ENCODE measurements around the gene SRCAP. TPM values are rescaled to one million over a fixed set of nuclear protein-coding genes. Genes with fewer than 3 reads are reported as not detected.
A peak's percentile ranks its signal among the peaks of the same experiment; 100 is the strongest.

SRCAP gene
- total RNA-seq, 1 donor from 2014 or later: 91.6 TPM

GRCh38 chr16:30777591-30778297 is 78.8 kb downstream of the SRCAP start:
- H3K4me1 Mint-ChIP-seq: peaks cover 19% of the 10 kb centered on the region
- H3K36me3 Mint-ChIP-seq (ENCODE audit: low read depth): peaks cover 12% of the 10 kb centered on the region
- intact Hi-C loops (cut with micrococcal nuclease): loop anchor here (5.0 kb wide), 1 partner anchor 35 kb away; no protein-coding TSS in a partner anchor

GRCh38 chr16:30778549-30779244 is 79.7 kb downstream of the SRCAP start:
- DNase-seq: no peak
- peak overlapping the region; percentile 52 for H3K27ac Mint-ChIP-seq
- intact Hi-C loops (cut with micrococcal nuclease): loop anchor here (5.0 kb wide), 1 partner anchor 34 kb away; no protein-coding TSS in a partner anchor

More at GRCh38 chr16:30777591-30778297, 78.8 kb downstream of the SRCAP start:
- H3K4me3 Mint-ChIP-seq: peak overlapping the region; percentile 91
- no peak for DNase-seq
- peak overlapping the region; percentile 40 for H3K27ac Mint-ChIP-seq
- H3K27me3 Mint-ChIP-seq: no peaks in the 10 kb centered on the region
- H3K9me3 Mint-ChIP-seq: no peaks in the 10 kb centered on the region

GRCh38 chr16:30779596-30779995 is 80.6 kb downstream of the SRCAP start:
- intact Hi-C loops (cut with micrococcal nuclease): loop anchor here (5.0 kb wide), 1 partner anchor 33 kb away; no protein-coding TSS in a partner anchor
- no peaks in the 10 kb centered on the region for H3K27me3 Mint-ChIP-seq
- H3K27ac Mint-ChIP-seq: no peak overlapping the region
- H3K9me3 Mint-ChIP-seq: no peaks in the 10 kb centered on the region
- peaks cover 5% of the 10 kb centered on the region for H3K36me3 Mint-ChIP-seq (ENCODE audit: low read depth)
- peaks cover 14% of the 10 kb centered on the region for H3K4me1 Mint-ChIP-seq
- no peak overlapping the region for H3K4me3 Mint-ChIP-seq
- DNase-seq: no peak

More at GRCh38 chr16:30778549-30779244, 79.7 kb downstream of the SRCAP start:
- peaks cover 15% of the 10 kb centered on the region for H3K4me1 Mint-ChIP-seq
- H3K9me3 Mint-ChIP-seq: no peaks in the 10 kb centered on the region
- H3K27me3 Mint-ChIP-seq: no peaks in the 10 kb centered on the region
- H3K4me3 Mint-ChIP-seq: peak overlapping the region; percentile 15
- H3K36me3 Mint-ChIP-seq (ENCODE audit: low read depth): peaks cover 5% of the 10 kb centered on the region

DNA sequence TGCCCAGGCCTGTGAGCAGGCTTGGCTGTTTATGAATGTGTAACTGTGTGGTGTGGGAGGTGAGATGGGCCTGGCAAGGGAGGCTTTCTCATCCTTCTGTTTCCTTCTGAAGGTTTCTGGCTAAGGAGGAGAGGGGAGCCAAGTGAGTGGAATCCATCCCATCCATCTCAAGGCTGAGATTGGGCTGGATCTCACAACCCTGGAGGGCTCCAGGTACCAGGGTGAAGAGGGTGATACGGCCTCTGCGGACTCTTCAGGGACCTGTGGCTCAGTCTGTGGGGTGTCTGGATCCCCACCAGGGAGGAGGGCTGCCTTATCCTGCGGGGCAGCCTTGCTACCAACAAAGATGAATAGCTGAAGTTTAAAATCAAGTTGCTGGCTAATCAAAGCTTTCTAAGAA is 81.0 kb downstream of the SRCAP start:
- Mint-ChIP-seq H3K36me3 (ENCODE audit: low read depth) (peaks cover 5% of the 10 kb centered on the region), H3K4me1 (peaks cover 9% of the 10 kb centered on the region), H3K9me3 (no peaks in the 10 kb centered on the region), H3K27ac (no peak overlapping the region), H3K4me3 (no peak overlapping the region), H3K27me3 (peaks cover 3% of the 10 kb centered on the region)
- intact Hi-C loops (cut with micrococcal nuclease): no loop called here
- no peak for DNase-seq

DNA sequence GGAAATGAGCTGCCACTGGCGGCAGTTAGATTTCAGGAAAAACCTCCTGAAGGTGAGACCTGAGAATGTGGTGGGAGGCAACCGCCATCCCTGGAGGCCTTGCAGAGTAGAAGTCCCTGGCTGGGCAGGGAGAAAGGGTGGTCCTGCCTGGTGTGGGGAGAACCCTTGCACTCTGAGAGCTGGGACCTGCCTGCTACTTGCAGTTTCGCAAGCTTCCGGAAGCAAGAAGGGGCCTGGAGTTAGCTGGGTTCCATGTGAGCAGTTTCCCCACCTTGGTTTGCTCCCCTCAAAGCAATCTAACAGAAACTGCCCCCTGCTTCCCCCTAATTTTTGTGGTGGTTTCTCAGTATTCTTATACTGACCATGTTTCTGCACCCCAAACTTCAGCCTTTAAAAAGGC is 81.6 kb downstream of the SRCAP start:
- Mint-ChIP-seq H3K27me3 (peaks cover 9% of the 10 kb centered on the region), H3K4me1 (peaks cover 6% of the 10 kb centered on the region), H3K36me3 (ENCODE audit: low read depth) (peaks cover 2% of the 10 kb centered on the region), H3K4me3 (no peak overlapping the region), H3K27ac (no peak overlapping the region), H3K9me3 (no peaks in the 10 kb centered on the region)
- no peak for DNase-seq
- intact Hi-C loops (cut with micrococcal nuclease): no loop called here

DNA sequence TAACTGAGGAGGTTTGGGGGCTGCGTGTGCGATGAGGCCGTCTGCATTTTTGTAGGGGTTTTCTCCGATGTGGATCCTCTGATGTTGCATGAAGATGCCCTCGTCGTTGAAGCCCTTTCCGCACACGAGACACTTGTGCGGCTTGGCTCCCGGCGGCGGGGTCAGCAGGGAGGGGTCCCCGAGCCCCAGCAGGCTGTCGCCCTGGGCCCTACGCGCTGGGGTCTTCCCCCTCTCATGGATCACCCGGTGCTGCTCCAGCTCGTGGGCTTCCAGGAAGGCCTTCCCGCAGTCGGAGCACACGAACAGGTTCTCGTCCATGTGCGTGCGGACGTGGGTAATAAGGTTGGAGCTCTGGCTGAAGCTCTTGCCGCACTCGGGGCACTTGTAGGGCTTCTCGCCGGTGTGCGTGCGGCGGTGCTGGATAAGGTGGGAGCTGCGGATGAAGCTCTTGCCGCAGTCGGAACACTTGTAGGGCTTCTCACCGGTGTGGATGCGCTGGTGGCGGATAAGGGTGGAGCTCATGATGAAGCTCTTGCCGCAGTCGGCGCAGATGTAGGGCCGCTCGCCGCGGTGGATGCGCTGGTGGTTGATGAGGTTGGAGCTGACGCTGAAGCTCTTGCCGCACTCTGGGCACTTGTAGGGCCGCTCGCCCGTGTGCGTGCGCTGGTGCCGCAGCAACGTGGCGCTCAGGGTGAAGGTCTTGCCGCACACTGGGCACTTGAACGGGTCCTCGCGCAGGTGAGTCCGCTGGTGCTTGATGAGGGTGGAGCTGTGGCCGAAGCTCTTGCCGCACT is 83.7 kb downstream of the SRCAP start:
- H3K4me1 Mint-ChIP-seq: peaks cover 4% of the 10 kb centered on the region
- intact Hi-C loops (cut with micrococcal nuclease): no loop called here
- no peaks in the 10 kb centered on the region for H3K9me3 Mint-ChIP-seq
- H3K27ac Mint-ChIP-seq: no peak overlapping the region
- no peaks in the 10 kb centered on the region for H3K36me3 Mint-ChIP-seq (ENCODE audit: low read depth)
- peaks cover 22% of the 10 kb centered on the region for H3K27me3 Mint-ChIP-seq
- no peak overlapping the region for H3K4me3 Mint-ChIP-seq
- DNase-seq: no peak

DNA sequence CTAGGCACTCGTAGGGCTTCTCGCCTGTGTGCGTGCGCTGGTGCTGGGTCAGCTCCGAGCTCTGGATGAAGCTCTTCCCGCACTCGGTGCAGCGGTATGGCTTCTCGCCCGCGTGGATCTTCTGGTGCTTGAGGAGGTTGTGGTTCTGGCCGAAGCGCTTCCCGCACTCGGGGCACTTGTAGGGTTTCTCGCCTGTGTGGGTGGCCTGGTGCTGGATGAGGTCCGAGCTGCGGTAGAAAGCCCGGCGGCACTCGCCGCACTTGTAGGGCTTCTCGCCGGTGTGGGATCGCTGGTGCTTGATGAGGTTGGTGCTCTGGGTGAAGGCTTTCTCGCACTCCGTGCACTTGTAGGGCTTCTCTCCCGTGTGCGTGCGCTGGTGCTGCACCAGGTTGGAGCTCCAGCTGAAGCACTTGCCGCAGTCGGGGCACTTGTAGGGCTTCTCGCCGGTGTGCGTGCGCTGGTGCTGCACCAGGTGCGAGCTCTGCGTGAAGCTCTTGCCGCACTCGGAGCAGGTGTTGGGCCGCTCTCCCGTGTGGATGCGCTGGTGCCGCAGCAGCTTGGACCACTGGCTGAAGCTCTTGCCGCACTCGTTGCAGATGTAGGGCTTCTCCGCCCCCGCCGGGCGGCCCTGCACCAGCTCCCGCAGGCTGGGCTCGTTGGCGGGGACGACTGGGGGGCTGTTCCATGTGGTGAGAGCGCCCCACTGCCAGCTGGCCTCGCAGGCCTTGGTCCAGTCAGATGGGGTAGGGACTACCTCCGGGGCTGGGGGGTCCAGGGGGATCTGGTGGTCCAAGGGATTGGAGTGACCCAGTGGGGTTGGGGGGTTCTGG is 84.5 kb downstream of the SRCAP start:
- Mint-ChIP-seq H3K27me3 (peaks cover 27% of the 10 kb centered on the region), H3K27ac (no peak overlapping the region), H3K36me3 (ENCODE audit: low read depth) (no peaks in the 10 kb centered on the region), H3K4me3 (no peak overlapping the region), H3K4me1 (peaks cover 4% of the 10 kb centered on the region), H3K9me3 (no peaks in the 10 kb centered on the region)
- DNase-seq: no peak
- intact Hi-C loops (cut with micrococcal nuclease): no loop called here

DNA sequence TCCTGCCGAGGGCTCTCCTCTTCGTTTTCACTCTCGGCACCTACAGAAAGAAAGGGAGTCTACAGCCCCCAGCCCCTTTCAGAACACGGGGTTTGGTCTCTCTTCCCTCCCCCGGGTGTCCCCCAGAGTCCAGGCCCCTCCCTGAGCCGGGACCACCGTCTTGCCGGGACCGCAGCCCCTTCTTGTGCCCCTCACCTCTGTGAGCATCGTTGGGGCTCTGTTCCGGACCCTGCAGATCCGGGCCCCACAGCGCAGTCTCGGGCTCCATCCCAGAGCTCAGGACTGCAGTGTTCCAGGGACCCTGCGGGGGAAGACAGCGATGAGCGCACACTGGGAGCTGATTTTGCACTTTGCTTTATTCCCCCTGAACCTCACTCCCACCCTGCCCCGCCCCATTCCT is 85.2 kb downstream of the SRCAP start:
- no peak overlapping the region for H3K4me3 Mint-ChIP-seq
- H3K27me3 Mint-ChIP-seq: peaks cover 30% of the 10 kb centered on the region
- H3K36me3 Mint-ChIP-seq (ENCODE audit: low read depth): no peaks in the 10 kb centered on the region
- DNase-seq: no peak
- peaks cover 4% of the 10 kb centered on the region for H3K4me1 Mint-ChIP-seq
- H3K9me3 Mint-ChIP-seq: no peaks in the 10 kb centered on the region
- H3K27ac Mint-ChIP-seq: no peak overlapping the region
- intact Hi-C loops (cut with micrococcal nuclease): no loop called here

DNA sequence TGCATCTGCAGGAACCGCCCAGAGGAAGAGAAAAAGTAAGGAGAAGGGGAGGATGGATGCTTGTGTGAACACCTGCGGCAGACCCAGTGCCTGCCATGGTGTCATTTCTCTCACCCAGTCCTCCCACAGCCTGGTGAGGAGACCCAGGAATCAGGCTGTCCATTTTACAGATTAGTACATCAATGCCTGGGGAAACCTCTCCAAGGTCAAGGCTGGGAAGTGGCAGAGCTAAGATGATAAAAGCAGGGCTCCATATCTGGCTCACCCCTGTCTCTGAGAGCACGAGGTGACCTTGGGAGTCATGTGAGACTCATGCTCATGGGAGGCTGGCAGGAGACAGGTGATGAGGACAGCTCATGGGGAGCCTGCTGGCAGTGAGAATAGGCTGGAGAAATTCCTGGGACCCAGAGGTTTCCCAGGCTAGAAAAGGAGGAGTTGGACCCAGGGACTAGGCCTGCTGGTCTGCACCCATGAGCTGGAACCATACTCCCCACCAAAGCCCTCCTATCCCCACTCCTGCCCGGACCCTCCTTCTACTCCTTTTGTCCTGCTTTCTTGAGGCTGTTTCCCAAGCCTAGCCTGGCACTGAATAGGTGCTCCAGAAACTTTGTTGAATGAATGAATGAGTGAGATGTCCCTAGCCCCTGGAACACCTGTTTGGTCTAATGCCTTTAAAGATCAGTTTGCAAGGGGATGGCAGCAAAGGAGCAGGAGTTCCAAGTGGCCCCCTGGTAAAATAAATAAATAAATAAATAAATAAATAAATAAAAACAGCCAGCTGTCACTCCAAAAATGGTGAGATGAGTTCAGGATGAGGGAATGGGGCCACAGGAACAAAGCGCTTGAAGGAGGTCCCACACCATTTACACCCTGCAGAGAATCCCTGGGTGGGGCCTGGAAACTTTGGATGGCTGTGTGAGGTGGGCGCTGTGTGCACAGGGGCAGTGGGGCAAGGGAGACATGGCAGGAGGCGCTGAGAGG is 86.4 kb downstream of the SRCAP start:
- peaks cover 4% of the 10 kb centered on the region for H3K4me1 Mint-ChIP-seq
- peaks cover 30% of the 10 kb centered on the region for H3K27me3 Mint-ChIP-seq
- no peak for DNase-seq
- no peaks in the 10 kb centered on the region for H3K36me3 Mint-ChIP-seq (ENCODE audit: low read depth)
- peak overlapping the region; percentile 71 for H3K4me3 Mint-ChIP-seq
- H3K27ac Mint-ChIP-seq: no peak overlapping the region
- intact Hi-C loops (cut with micrococcal nuclease): no loop called here
- H3K9me3 Mint-ChIP-seq: no peaks in the 10 kb centered on the region

DNA sequence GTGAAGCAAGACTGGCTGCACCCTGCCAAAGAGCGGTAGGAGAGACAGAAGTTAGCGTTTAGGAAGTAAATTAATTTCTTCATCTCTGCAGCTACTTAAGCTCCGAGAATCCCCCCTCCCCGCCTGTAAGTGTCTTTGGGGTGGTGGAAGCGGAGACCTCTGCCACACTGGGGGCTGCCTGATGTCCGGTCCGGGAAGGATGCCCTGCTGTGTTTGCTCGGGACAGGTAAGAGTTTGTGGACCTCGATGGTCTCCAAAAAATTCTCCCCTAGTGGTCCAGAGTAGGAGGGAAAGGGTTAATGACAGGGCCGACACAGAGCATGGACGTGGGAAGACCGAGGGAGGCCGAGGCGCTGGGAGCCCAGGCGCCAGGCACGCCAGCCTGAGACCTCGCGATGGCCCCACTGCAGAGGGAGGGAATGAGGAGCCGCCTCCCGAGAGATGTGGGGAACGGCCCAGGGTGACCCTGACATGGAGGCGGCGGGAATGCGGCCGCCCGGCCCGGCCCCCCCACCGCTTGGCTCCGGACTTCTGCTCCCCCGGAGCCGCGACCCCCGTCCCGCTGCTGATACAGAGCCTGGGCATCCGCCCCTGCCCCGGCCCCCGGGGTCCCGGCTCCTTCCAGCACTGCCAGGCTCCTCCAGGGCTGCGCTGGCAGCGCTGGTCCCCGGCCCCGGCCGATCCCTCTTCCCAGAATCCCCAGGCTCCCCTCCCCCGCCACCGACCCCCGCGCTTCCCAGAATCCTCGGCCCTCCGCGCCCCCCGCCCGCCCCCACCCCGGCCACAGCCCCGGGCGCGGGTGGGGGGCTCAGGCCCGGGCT is 87.4 kb downstream of the SRCAP start:
- DNase-seq: no peak
- no peaks in the 10 kb centered on the region for H3K9me3 Mint-ChIP-seq
- intact Hi-C loops (cut with micrococcal nuclease): no loop called here
- no peaks in the 10 kb centered on the region for H3K36me3 Mint-ChIP-seq (ENCODE audit: low read depth)
- H3K27ac Mint-ChIP-seq: no peak overlapping the region
- peaks cover 30% of the 10 kb centered on the region for H3K27me3 Mint-ChIP-seq
- peak overlapping the region; percentile 71 for H3K4me3 Mint-ChIP-seq
- peaks cover 4% of the 10 kb centered on the region for H3K4me1 Mint-ChIP-seq

DNA sequence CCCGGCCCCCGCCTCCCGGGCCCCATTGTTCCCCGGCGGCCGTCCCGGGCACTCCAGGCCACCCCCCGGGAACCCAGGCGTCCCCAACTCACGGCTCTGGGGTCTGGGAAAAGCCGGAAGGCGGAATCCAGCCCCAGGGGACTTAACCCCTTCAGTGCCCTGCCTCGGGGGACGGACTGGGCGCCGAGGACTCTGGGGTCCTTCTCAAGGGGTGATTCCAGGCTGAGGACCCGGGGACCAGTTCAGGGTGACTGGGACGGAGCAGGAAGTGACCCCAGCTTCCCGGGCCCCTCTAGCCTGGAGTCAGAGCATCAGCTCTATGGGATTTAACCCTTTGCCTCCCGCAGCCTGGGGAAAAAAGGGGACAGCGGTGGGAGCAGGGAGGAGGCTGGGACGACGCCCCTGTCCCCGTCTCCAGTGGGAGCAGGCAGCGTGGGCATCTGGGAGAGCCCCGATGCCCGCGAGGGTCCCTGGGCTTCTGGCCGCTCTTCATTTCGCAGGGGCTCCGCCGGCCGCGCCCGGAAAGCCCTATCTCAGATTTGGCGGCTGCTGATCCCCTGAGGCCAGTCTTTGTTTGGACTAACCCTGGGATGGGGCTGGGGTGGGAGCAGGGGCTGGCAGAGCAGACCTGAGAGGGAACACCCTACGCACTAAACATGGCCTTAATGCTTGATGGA is 88.1 kb downstream of the SRCAP start, which contains the start of gene ZNF629:
Gene ZNF629 (minus strand): TSS at position 270 of the 677 bp plus-strand sequence. CDS start 2,723 bp downstream, outside the sequence.
- peak within 1 kb of the TSS; percentile 83 for H3K4me3 Mint-ChIP-seq
- peaks cover 30% of the 10 kb centered on the region for H3K27me3 Mint-ChIP-seq
- H3K36me3 Mint-ChIP-seq (ENCODE audit: low read depth): no peaks in the 10 kb centered on the region
- H3K27ac Mint-ChIP-seq: no peak within 1 kb of the TSS
- peaks cover 4% of the 10 kb centered on the region for H3K4me1 Mint-ChIP-seq
- intact Hi-C loops (cut with micrococcal nuclease): no loop called here
- peak; percentile 66 for DNase-seq
- no peaks in the 10 kb centered on the region for H3K9me3 Mint-ChIP-seq

Data from activated CD4-positive, alpha-beta T cell treated with anti-CD3 and anti-CD28 coated beads, Interleukin-2, amount 10 ng/mL, durations not matched to agents 24 days and 14 days (primary cell).